Neural crest cell (in vitro differentiated cells): ENCODE data around the gene IRF2BP1. TPM values are rescaled to one million over a fixed set of nuclear protein-coding genes. Genes with fewer than 3 reads are reported as not detected.
"Not testable (repeated sequence)": the region's sequence is repeated elsewhere in the genome, so short reads cannot be mapped to it uniquely, and the experiment has no call there.

Source experiments
- DNase-seq: peaks from one replicate; pipeline ENCODE4 v3.0.0; 2021; ENCODE audit warnings: low read depth, mixed read lengths, low spot score
- H3K27ac Mint-ChIP-seq: one replicate; pipeline ENCODE4 v1.8.0; 2021; ENCODE audit warnings: mild to moderate bottlenecking, mixed read lengths; ENCODE audit not compliant: unreplicated experiment
- H3K27me3 Mint-ChIP-seq: 2 replicates; pipeline ENCODE4 v1.8.0; 2021; ENCODE audit warnings: low read depth, mild to moderate bottlenecking, mixed read lengths
- H3K36me3 Mint-ChIP-seq: 2 replicates; pipeline ENCODE4 v1.8.0; 2021; ENCODE audit warnings: low read depth, mild to moderate bottlenecking, mixed read lengths
- H3K4me1 Mint-ChIP-seq: 2 replicates; pipeline ENCODE4 v1.8.0; 2021; ENCODE audit warnings: mixed read lengths
- H3K4me3 Mint-ChIP-seq: one replicate; pipeline ENCODE4 v1.8.0; 2021; ENCODE audit warnings: mild to moderate bottlenecking, mixed read lengths
- H3K9me3 Mint-ChIP-seq: 2 replicates; pipeline ENCODE4 v1.8.0; 2021; ENCODE audit warnings: mixed read lengths
- CTCF ChIP-seq: fragments of 200-600 bp; sonication (generic); conservative IDR thresholded peaks from 2 replicates; pipeline ENCODE4 v1.5.0; 2021; ENCODE audit warnings: antibody characterized with exemption, mild to moderate bottlenecking
- total RNA-seq: library from RNA; stranded (reverse); gene quantifications from 2 replicates; pipeline ENCODE4 v1.2.1, GENCODE V29; 2021

The IRF2BP1 gene
- total RNA-seq, 1 donor from 2014 or later = 33.1 TPM

GRCh38 chr19:45876161-45876410 lies 9.9 kb downstream of the IRF2BP1 start:
- peaks cover 41% of the 10 kb centered on the region for H3K4me1 Mint-ChIP-seq
- H3K4me3 Mint-ChIP-seq = no peak overlapping the region
- no peaks in the 10 kb centered on the region for H3K36me3 Mint-ChIP-seq
- TF ChIP-seq CTCF = no peak
- DNase-seq = no peak
- H3K27ac Mint-ChIP-seq = no peak overlapping the region
- H3K9me3 Mint-ChIP-seq = no peaks in the 10 kb centered on the region
- H3K27me3 Mint-ChIP-seq = peaks cover 12% of the 10 kb centered on the region

GRCh38 chr19:45874620-45874966 lies 11.3 kb downstream of the IRF2BP1 start:
- H3K27ac Mint-ChIP-seq = no peak overlapping the region
- no peaks in the 10 kb centered on the region for H3K9me3 Mint-ChIP-seq
- no peak overlapping the region for H3K4me3 Mint-ChIP-seq
- TF ChIP-seq CTCF = no peak
- peaks cover 12% of the 10 kb centered on the region for H3K27me3 Mint-ChIP-seq
- DNase-seq = no peak
- H3K36me3 Mint-ChIP-seq = no peaks in the 10 kb centered on the region
- peaks cover 37% of the 10 kb centered on the region for H3K4me1 Mint-ChIP-seq

- H3K9me3 Mint-ChIP-seq = no peaks in the 10 kb centered on the region
- DNase-seq = no peak
- H3K4me3 Mint-ChIP-seq = no peak overlapping the region
- peaks cover 20% of the 10 kb centered on the region for H3K27me3 Mint-ChIP-seq
- no peaks in the 10 kb centered on the region for H3K36me3 Mint-ChIP-seq
- TF ChIP-seq CTCF = no peak
- peaks cover 27% of the 10 kb centered on the region for H3K4me1 Mint-ChIP-seq
- no peak overlapping the region for H3K27ac Mint-ChIP-seq
Measured at GRCh38 chr19:45873219-45873772, 12.6 kb downstream of the IRF2BP1 start.

- H3K9me3 Mint-ChIP-seq = no peaks in the 10 kb centered on the region
- no peak for DNase-seq
- no peak overlapping the region for H3K27ac Mint-ChIP-seq
- H3K36me3 Mint-ChIP-seq = no peaks in the 10 kb centered on the region
- no peak for TF ChIP-seq CTCF
- H3K4me1 Mint-ChIP-seq = peaks cover 21% of the 10 kb centered on the region
- no peak overlapping the region for H3K4me3 Mint-ChIP-seq
- peaks cover 30% of the 10 kb centered on the region for H3K27me3 Mint-ChIP-seq
Measured at GRCh38 chr19:45872095-45872919, 13.6 kb downstream of the IRF2BP1 start.

GRCh38 chr19:45870798-45871197 lies 15.1 kb downstream of the IRF2BP1 start:
- no peak overlapping the region for H3K4me3 Mint-ChIP-seq
- no peak for TF ChIP-seq CTCF
- H3K4me1 Mint-ChIP-seq = peaks cover 11% of the 10 kb centered on the region
- no peaks in the 10 kb centered on the region for H3K9me3 Mint-ChIP-seq
- H3K27ac Mint-ChIP-seq = no peak overlapping the region
- H3K36me3 Mint-ChIP-seq = no peaks in the 10 kb centered on the region
- DNase-seq = no peak
- H3K27me3 Mint-ChIP-seq = peaks cover 41% of the 10 kb centered on the region

GRCh38 chr19:45867241-45867640 lies 18.7 kb downstream of the IRF2BP1 start:
- not testable (repeated sequence) for H3K4me1 Mint-ChIP-seq, H3K36me3 Mint-ChIP-seq, H3K9me3 Mint-ChIP-seq, DNase-seq, H3K27ac Mint-ChIP-seq
- peak overlapping the region; percentile 15 for H3K4me3 Mint-ChIP-seq
- peaks cover 65% of the 10 kb centered on the region for H3K27me3 Mint-ChIP-seq
